Activated T-cell treated with anti-CD3 and anti-CD28 coated beads, Interleukin-2, amount 50 U/mL, for 72 hours (primary cell): ENCODE measurements around the gene ING2. TPM values are rescaled to one million over a fixed set of nuclear protein-coding genes. Genes with fewer than 3 reads are reported as not detected.
"Not testable (repeated sequence)": the region's sequence is repeated elsewhere in the genome, so short reads cannot be mapped to it uniquely, and the experiment has no call there.

Source experiments
- ATAC-seq, 2 donors: fragments of 150-1000 bp; cut with Tn5 transposase; replicated peaks in 1 of 2; 2 replicates each; pipeline ENCODE4 v1.10.0; 2021; ENCODE audit warnings: moderate library complexity in 2 of 2, mild to moderate bottlenecking in 1 of 2
- DNase-seq, 2 donors: peaks; one replicate each; pipeline ENCODE4 v3.0.0; 2021 to 2022; ENCODE audit warnings: mixed read lengths in 1 of 2
- H3K27ac Mint-ChIP-seq: one replicate; pipeline ENCODE4 v1.8.0; 2022; ENCODE audit warnings: mild to moderate bottlenecking, moderate library complexity, mixed read lengths
- H3K27me3 Mint-ChIP-seq: one replicate; pipeline ENCODE4 v1.8.0; 2022; ENCODE audit warnings: low read depth, mixed read lengths
- H3K36me3 Mint-ChIP-seq, 2 donors: one replicate each; pipeline ENCODE4 v1.8.0; 2022; ENCODE audit warnings: mixed read lengths in 2 of 2, mild to moderate bottlenecking in 1 of 2; ENCODE audit not compliant: insufficient read depth in 2 of 2
- H3K4me1 Mint-ChIP-seq: one replicate; pipeline ENCODE4 v1.8.0; 2022; ENCODE audit warnings: low read depth, mixed read lengths
- H3K4me3 Mint-ChIP-seq, 2 donors: one replicate each; pipeline ENCODE4 v1.8.0; 2022; ENCODE audit warnings: mild to moderate bottlenecking in 2 of 2, mixed read lengths in 2 of 2, moderate library complexity in 2 of 2
- H3K9me3 Mint-ChIP-seq, 2 donors: one replicate each; pipeline ENCODE4 v1.8.0; 2022; ENCODE audit warnings: mixed read lengths in 2 of 2
- total RNA-seq, 2 donors: library from RNA; stranded (reverse); gene quantifications; one replicate each; pipeline ENCODE4 v1.2.3, GENCODE V29; 2022

ING2 gene
- total RNA-seq, 2 donors from 2014 or later, result 19.4 to 21.4 TPM

GRCh38 chr4:183543435-183543834 lies 38.6 kb downstream of the ING2 start:
- no peaks in the 10 kb centered on the region for H3K4me1 Mint-ChIP-seq
- peaks cover 3 to 5% of the 10 kb centered on the region in 2 donors for H3K9me3 Mint-ChIP-seq
- peaks cover 0 to 6% of the 10 kb centered on the region in 2 donors for H3K36me3 Mint-ChIP-seq
- H3K27me3 Mint-ChIP-seq, result peaks cover 15% of the 10 kb centered on the region
- H3K27ac Mint-ChIP-seq, result no peak overlapping the region
- no peak for ATAC-seq
- H3K4me3 Mint-ChIP-seq, result no peak overlapping the region
- no peak for DNase-seq

GRCh38 chr4:183544109-183544508 lies 39.3 kb downstream of the ING2 start:
- Mint-ChIP-seq H3K27me3 (peaks cover 22% of the 10 kb centered on the region), H3K9me3 (peaks cover 3 to 5% of the 10 kb centered on the region in 2 donors), H3K4me3 (no peak overlapping the region), H3K36me3 (peaks cover 0 to 6% of the 10 kb centered on the region in 2 donors), H3K4me1 (peaks cover 5% of the 10 kb centered on the region), H3K27ac (no peak overlapping the region)
- no peak for DNase-seq
- no peak for ATAC-seq

GRCh38 chr4:183546376-183546775 lies 41.5 kb downstream of the ING2 start:
- Mint-ChIP-seq H3K36me3 (peaks cover 0 to 6% of the 10 kb centered on the region in 2 donors), H3K27ac (no peak overlapping the region), H3K4me1 (peaks cover 5% of the 10 kb centered on the region), H3K9me3 (peaks cover 3 to 5% of the 10 kb centered on the region in 2 donors), H3K4me3 (no peak overlapping the region), H3K27me3 (peaks cover 23% of the 10 kb centered on the region)
- DNase-seq (no peak), ATAC-seq (no peak)

DNA sequence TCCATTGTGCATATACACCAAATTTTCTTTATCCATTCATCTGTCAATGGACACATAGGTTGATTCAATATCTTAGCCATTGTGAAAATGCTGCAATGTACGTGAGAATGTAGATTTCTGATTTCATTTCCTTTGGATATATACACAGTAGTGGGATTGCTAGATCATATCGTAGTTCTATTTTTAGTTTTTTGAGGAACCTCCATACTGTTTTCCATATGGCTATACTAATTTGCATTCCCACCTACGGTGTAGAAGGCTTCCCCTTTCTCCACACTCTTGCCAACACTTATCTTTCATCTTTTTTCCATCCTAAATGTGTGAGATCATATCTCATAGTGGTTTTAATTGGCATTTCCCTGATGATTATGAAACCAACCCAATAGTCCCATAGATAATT lies 43.4 kb downstream of the ING2 start:
- peaks cover 23% of the 10 kb centered on the region for H3K27me3 Mint-ChIP-seq
- peaks cover 3 to 11% of the 10 kb centered on the region in 2 donors for H3K36me3 Mint-ChIP-seq
- H3K4me1 Mint-ChIP-seq, result peaks cover 5% of the 10 kb centered on the region
- H3K4me3 Mint-ChIP-seq, result no peak overlapping the region
- DNase-seq (no peak), ATAC-seq (no peak)
- peaks cover 6 to 12% of the 10 kb centered on the region in 2 donors for H3K9me3 Mint-ChIP-seq
- no peak overlapping the region for H3K27ac Mint-ChIP-seq

GRCh38 chr4:183550345-183551093 lies 45.7 kb downstream of the ING2 start:
- Mint-ChIP-seq H3K27me3 (peaks cover 15% of the 10 kb centered on the region), H3K4me3 (no peak overlapping the region), H3K36me3 (peaks cover 3 to 8% of the 10 kb centered on the region in 2 donors), H3K4me1 (peaks cover 5% of the 10 kb centered on the region), H3K27ac (no peak overlapping the region), H3K9me3 (peaks cover 5 to 12% of the 10 kb centered on the region in 2 donors)
- ATAC-seq (no peak), DNase-seq (no peak)

- ATAC-seq, result no peak
- peaks cover 3 to 6% of the 10 kb centered on the region in 2 donors for H3K36me3 Mint-ChIP-seq
- peaks cover 15% of the 10 kb centered on the region for H3K27me3 Mint-ChIP-seq
- H3K27ac Mint-ChIP-seq, result no peak overlapping the region
- no peak for DNase-seq
- no peak overlapping the region for H3K4me3 Mint-ChIP-seq
- peaks cover 5 to 12% of the 10 kb centered on the region in 2 donors for H3K9me3 Mint-ChIP-seq
- peaks cover 5% of the 10 kb centered on the region for H3K4me1 Mint-ChIP-seq
Observed at GRCh38 chr4:183552274-183553146, 47.7 kb downstream of the ING2 start.

GRCh38 chr4:183553147-183553478 lies 48.3 kb downstream of the ING2 start:
- peaks cover 5 to 12% of the 10 kb centered on the region in 2 donors for H3K9me3 Mint-ChIP-seq
- H3K36me3 Mint-ChIP-seq, ATAC-seq, H3K27ac Mint-ChIP-seq, H3K4me3 Mint-ChIP-seq, H3K4me1 Mint-ChIP-seq, DNase-seq: not testable (repeated sequence)
- peaks cover 11% of the 10 kb centered on the region for H3K27me3 Mint-ChIP-seq

GRCh38 chr4:183553601-183554345 lies 48.9 kb downstream of the ING2 start:
- Mint-ChIP-seq H3K4me3 (no peak overlapping the region), H3K27ac (no peak overlapping the region), H3K9me3 (peaks cover 5 to 12% of the 10 kb centered on the region in 2 donors), H3K27me3 (peaks cover 5% of the 10 kb centered on the region), H3K4me1 (peaks cover 3% of the 10 kb centered on the region), H3K36me3 (peaks cover 3 to 6% of the 10 kb centered on the region in 2 donors)
- DNase-seq (no peak), ATAC-seq (no peak)

- H3K27ac Mint-ChIP-seq, result no peak overlapping the region
- ATAC-seq, result no peak
Observed at GRCh38 chr4:183554346-183554686, 49.5 kb downstream of the ING2 start.

GRCh38 chr4:183554878-183555585 lies 50.2 kb downstream of the ING2 start:
- H3K27ac Mint-ChIP-seq, result no peak overlapping the region
- peaks cover 5 to 12% of the 10 kb centered on the region in 2 donors for H3K9me3 Mint-ChIP-seq
- no peak for ATAC-seq
- DNase-seq, result no peak
- H3K36me3 Mint-ChIP-seq, result peaks cover 3 to 6% of the 10 kb centered on the region in 2 donors
- no peak overlapping the region for H3K4me3 Mint-ChIP-seq
- H3K27me3 Mint-ChIP-seq, result no peaks in the 10 kb centered on the region
- H3K4me1 Mint-ChIP-seq, result no peaks in the 10 kb centered on the region

More at GRCh38 chr4:183554346-183554686, 49.5 kb downstream of the ING2 start:
- Mint-ChIP-seq H3K36me3 (peaks cover 3 to 6% of the 10 kb centered on the region in 2 donors), H3K27me3 (no peaks in the 10 kb centered on the region), H3K4me1 (no peaks in the 10 kb centered on the region), H3K9me3 (peaks cover 5 to 12% of the 10 kb centered on the region in 2 donors), H3K4me3 (no peak overlapping the region)
- DNase-seq, result no peak

DNA sequence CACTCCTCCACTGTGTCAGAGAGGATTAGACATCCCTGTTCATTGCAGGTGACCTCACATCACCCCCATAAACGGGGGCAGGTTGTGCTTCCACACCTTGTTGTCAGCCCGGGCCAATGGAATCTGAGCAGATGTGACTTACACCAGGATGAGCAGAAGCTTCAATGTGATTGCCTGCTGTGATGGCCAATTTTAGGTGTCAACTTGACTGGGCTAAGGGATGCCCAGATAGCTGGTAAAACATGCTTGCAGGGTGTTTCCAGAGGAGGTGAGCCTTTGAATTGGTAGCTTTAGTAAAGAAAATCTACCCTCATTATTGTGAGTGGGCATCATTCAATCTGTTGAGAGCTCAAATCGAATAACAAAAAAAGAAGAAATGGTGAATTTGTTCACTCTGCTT lies 52.1 kb downstream of the ING2 start:
- Mint-ChIP-seq H3K9me3 (peaks cover 5 to 12% of the 10 kb centered on the region in 2 donors), H3K27me3 (no peaks in the 10 kb centered on the region), H3K36me3 (peaks cover 3 to 6% of the 10 kb centered on the region in 2 donors), H3K4me1 (no peaks in the 10 kb centered on the region), H3K4me3 (no peak overlapping the region), H3K27ac (no peak overlapping the region)
- ATAC-seq (no peak), DNase-seq (no peak)

- H3K4me3 Mint-ChIP-seq, result no peak overlapping the region
Observed at GRCh38 chr4:183557611-183558010, 52.8 kb downstream of the ING2 start.

More at GRCh38 chr4:183557611-183558010, 52.8 kb downstream of the ING2 start:
- H3K9me3 Mint-ChIP-seq, result peaks cover 4 to 9% of the 10 kb centered on the region in 2 donors
- no peak for DNase-seq
- no peak overlapping the region for H3K27ac Mint-ChIP-seq
- H3K27me3 Mint-ChIP-seq, result no peaks in the 10 kb centered on the region
- no peaks in the 10 kb centered on the region for H3K4me1 Mint-ChIP-seq
- no peak for ATAC-seq
- peaks cover 2 to 5% of the 10 kb centered on the region in 2 donors for H3K36me3 Mint-ChIP-seq
